GM21390 (cell line): ENCODE measurements around the gene SHISA7.

Source experiments
- ATAC-seq: cut with Tn5 transposase; IDR thresholded peaks from one replicate; pipeline ENCODE4 v1.9.1; 2021; ENCODE audit not compliant: unreplicated experiment

Gene SHISA7

DNA sequence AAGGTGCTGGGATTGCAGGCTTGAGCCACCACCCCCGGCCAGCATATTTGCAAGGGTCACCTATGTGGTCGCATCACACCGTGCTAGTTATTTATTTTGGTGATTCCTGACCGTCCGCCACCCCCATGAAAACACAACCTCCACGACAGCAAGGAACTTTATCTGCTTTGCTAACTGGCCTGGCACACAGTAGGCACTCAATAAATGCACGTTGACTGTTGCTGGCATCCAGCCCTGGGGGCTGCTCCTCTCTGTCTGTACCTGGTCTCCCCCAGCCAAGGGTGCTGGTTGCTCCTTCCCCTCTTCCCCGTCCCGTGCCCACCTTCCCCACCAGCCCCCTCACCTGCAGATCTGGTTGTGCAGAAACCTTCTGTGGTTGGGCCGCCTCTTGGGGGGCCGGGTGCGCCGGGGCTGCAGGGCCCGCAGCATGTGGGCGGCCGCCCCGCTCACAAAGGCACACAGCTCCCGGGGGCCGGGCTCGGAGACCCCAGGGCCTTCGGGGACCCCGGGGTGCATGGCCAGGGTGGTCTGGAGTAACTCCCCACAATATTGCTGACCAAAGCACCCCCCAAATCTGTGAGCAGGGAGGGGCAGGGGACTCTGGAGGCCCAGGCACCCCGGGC, 21.1 kb upstream of the SHISA7 start:
- no peak for ATAC-seq

DNA sequence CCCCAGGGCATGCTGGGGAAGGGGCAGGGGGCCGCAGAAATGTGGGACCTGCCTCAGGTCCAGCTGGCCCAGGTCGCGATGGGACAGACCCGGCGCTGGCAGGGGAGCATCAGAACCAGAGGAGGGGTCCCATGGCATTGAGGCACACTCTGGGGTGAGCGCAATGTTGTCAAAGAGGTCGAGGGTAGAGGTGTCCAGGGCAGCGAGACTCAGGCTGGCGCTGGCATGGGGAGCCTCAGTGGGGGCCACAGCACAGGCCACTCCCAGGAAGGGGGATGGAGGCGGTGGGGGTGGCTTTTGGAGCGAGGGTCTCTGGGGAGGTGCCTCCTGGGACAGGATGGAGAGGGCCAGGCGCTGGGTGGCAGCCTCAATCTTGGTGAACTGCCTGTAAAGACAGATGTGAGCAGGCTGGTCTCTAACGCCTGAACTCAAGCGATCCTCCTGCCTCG, 20.5 kb upstream of the SHISA7 start:
- ATAC-seq, result no peak

- ATAC-seq, result no peak
Observed at GRCh38 chr19:55462722-55463121, 19.6 kb upstream of the SHISA7 start.

DNA sequence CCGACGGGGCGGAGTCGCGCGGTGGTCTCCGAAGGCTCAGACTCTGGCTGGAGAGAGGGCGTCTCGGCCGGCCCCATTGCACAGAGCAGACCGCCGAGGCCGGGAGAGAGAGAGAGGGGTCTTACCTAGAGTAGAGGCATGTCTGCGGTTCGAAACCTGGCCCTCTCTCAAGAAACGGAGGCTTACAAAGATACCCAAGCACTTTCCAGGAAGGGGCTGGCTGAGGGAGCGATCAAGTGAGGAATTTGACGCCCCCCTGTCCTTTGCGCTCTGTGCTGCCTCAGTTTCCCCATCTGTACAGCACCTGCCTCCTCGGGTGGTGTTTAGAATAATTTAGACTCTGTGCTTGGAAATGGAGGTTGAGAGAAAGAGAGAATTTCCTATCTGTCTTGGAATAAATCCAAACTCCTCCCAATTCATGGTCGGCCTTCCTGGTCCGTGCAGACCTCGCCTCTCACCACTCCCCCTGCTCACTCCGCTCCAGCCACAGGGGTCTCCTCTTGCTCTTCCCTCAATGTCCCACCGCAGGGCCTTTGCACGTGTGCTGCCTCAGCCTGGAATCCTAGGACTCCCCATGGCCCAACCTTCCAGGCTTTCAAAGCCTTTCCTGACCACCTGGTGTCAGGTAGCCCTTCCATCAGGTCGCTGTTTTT, 19.0 kb upstream of the SHISA7 start:
- ATAC-seq, result no peak

- ATAC-seq, result peak; percentile 92
Observed at GRCh38 chr19:55461259-55461973, 18.3 kb upstream of the SHISA7 start, which contains the start of gene ISOC2. Gene ISOC2 (minus strand): TSS chr19:55461642. CDS start chr19:55456486, 5,156 bp downstream.

- no peak for ATAC-seq
Observed at GRCh38 chr19:55460670-55461258, 17.7 kb upstream of the SHISA7 start.

DNA sequence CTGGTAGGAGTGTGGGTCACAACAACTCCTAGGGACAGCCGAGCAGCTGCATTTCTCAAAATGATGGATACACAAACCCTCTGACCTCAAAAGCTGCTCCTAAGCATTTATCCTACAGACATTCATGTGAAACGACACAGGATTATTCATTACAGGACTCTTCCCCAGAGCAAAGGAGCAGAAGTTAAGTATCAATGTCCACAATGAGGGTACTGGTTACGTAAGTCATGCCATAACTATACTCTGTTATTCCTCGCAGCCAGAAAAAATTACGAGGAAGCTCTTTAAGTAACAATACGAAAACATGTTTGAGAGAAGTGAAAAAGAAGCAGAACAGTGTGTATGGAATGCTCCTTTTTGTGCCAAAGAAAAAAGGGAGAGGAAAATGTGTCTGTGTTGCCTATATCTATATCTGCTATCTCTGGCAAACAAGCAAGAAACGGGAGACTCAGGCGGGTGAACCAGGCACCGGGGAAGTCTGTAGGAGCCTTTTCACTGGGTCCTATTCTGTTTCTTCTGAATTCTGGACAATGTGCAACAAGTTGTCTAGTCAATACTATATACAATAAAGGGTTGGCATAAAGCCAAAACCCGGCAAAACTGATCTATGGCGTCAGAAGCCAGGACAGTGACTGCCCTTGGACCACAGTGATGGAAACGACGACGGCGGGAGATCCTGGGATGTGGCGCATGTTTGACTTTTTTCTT, 17.0 kb upstream of the SHISA7 start:
- ATAC-seq, result no peak

- ATAC-seq, result no peak
Observed at GRCh38 chr19:55459551-55459949, 16.4 kb upstream of the SHISA7 start.

DNA sequence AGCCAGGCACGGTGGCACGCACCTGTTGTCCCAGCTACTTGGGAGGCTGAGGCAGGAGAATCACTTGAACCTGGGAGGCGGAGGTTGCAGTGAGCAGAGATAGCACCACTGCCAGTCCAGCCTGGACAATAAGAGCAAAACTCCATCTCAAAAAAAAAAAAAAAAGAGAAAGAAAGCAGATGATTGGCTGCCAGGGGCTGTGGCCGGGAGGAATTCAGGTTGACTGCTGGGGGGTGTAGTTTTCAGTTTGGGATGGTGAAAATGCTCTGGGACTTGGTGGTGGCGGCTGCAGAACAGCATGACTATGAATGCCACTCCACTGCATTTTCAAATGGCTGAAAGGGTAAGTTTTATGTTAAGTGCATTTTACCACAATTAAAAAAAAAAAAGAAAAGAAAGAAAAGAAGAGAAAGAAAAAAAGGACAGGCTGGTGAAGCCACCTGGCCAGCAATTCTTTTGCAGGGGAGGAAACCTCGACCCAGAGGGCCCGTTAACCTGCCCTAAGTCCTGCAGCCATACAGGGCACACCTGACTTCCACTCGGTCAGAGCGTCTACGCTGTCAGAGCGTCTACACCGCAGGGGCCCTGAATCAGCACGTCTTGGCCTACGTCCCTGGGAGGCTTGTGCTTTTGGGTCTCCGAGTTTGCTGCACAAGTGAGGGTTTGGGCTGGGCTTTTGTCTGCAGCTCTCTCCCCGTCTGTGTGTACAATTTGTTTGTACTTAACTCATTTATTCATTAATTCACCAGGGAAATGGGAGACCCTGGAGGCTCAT, 14.8 kb upstream of the SHISA7 start:
- ATAC-seq, result no peak

GRCh38 chr19:55456347-55456746, 13.2 kb upstream of the SHISA7 start:
- no peak for ATAC-seq

GRCh38 chr19:55455576-55456235, 12.6 kb upstream of the SHISA7 start:
- no peak for ATAC-seq

DNA sequence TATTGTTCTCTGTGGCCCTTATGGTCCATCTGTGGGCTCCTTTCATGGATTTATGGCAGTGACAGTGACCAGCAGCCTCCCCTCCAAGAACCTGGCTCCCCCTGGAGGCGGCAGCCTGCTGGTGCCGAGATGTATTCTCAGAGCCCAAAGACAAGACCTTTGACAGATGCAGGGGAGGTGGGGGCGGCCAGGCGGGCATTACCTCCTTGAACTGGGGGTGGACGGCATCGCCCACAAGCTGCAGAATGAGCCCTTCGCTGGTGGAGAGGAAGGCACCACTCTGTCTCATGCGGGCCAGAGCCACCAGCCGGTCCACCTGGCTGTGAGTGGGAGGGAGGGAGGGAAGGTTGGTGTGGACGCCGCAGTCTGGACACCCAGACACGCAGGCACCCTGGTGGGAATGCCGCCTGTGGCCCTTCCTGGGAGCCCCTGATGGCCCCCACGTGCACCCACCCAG, 11.7 kb upstream of the SHISA7 start:
- no peak for ATAC-seq

DNA sequence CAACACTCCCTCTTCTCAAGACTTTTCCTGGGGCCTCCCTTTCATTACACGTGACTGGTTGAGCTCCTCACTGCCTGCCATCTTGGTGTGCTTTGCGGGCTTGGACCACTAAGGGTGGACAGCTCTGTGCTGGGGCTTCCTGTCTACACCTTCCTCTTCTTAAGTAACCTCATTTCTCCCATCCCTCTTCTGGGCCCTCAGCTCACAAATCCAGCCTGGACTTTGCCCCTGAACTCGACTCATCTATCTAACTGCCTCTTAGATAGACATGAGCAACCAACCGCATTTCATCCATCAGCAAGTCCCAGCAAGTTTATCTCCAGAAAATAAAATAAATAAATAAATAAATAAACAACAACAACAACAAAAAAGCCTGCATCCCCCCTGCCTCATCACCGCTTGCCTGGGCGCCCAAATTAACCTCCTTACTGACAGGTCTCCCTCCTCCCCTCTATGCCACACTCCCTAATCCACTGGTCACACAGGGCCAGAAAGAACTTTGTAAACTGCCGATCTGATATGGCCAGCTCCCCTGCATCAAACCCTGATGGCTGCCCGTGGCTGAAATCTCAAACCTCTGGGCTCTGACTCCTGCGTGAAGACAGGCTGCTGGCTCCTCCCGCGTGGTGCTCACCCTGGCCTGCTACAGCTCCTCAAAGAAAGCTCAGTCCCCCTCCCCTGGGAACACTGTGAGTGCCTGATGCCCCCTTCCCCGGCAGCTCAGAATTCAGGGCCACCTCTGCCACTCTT, 10.6 kb upstream of the SHISA7 start:
- ATAC-seq, result no peak

DNA sequence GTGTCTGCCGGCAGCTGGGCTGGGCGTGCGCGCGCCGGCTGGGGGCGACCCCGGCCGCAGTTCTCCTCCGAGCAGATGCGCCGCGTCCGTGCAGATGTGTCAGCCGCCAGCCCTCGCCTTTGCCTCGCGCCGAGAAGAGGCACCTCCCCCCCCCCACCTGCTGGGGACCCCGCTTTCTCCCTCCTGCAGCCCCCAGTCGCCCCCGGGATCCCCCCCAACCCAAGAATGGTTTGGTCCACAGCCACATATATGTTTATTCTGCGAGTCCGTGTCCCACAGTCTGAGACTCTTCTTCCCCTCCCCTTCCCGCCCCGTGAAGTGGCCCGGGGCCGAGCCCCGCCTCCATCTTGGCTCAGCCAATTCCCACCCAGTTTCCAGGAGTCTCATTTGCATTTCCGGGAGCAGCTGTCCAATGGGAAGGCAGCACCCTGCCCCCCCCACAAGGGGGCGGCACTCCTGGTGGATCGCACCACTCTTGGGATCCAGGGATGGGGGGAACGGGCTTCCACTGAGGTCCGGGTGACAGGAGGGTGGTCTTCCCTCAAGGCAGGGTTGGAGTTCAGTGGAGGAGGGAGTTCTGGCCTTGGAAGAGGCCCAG, 9.7 kb upstream of the SHISA7 start:
- no peak for ATAC-seq

- no peak for ATAC-seq
Observed at GRCh38 chr19:55451965-55452748, 9.1 kb upstream of the SHISA7 start.

- ATAC-seq, result no peak
Observed at GRCh38 chr19:55451163-55451964, 8.3 kb upstream of the SHISA7 start.

GRCh38 chr19:55449469-55449868, 6.4 kb upstream of the SHISA7 start:
- no peak for ATAC-seq
